Sciatic nerve (tissue), 2 donors: ENCODE measurements around the gene FGG. TPM values are rescaled to one million over a fixed set of nuclear protein-coding genes. Genes with fewer than 3 reads are reported as not detected.

Experiments used
- ATAC-seq: fragments of 200-7000 bp; cut with Tn5 transposase; one replicate; pipeline ENCODE4 v1.9.1; 2020; ENCODE audit warnings: mild to moderate bottlenecking, moderate library complexity
- DNase-seq: peaks from one replicate; pipeline ENCODE4 v3.0.0-alpha.2; 2020; ENCODE audit warnings: low spot score
- intact Hi-C: fragments of 100-400 bp; cut with DNase I; formaldehyde crosslinking; loops from one replicate; pipeline ENCODE4 v1.14.2; 2022
- total RNA-seq: library from RNA; stranded (reverse); fragmentation: NEBNext Ultra II Directional; extraction: Animal tissue kit (Norgen Biotek cat#: 25700); gene quantifications from one replicate; pipeline ENCODE4 v1.2.1, GENCODE V29; 2021
- donor health status: DM: no; HTN: no; CAD: no.
- donor health status: DM: no; HTN: no; CAD: no.

The FGG gene
- total RNA-seq, 1 donor from 2014 or later, result not detected

DNA sequence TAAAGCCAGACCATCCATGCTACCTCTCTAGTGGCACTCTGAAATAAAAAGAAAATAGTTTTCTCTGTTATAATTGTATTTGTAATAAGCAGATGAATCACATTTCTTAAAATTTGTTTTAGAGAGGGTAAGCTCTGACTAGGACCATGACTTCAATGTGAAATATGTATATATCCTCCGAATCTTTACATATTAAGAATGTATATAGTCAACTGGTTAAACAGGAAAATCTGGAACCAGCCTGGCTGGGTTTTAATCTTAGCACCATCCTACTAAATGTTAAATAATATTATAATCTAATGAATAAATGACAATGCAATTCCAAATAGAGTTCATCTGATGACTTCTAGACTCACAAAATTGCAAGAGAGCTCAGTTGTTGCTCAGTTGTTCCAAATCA, 48.1 kb downstream of the FGG start:
- intact Hi-C loops, result no loop called here
- DNase-seq (no peak), ATAC-seq (no peak)

DNA sequence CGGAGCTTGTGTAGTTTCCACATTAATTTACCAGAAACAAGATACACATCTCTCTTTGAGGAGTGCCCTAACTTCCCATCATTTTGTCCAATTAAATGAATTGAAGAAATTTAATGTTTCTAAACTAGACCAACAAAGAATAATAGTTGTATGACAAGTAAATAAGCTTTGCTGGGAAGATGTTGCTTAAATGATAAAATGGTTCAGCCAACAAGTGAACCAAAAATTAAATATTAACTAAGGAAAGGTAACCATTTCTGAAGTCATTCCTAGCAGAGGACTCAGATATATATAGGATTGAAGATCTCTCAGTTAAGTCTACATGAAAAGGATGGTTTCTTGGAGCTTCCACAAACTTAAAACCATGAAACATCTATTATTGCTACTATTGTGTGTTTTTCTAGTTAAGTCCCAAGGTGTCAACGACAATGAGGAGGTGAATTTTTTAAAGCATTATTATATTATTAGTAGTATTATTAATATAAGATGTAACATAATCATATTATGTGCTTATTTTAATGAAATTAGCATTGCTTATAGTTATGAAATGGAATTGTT, 49.7 kb downstream of the FGG start, which contains the start of gene FGB:
Gene FGB (plus strand): TSS at position 315 of the 558 bp plus-strand sequence. CDS start 8 bp downstream, at position 323.
- intact Hi-C loops, result no loop called here
- no peak for ATAC-seq
- DNase-seq, result no peak

DNA sequence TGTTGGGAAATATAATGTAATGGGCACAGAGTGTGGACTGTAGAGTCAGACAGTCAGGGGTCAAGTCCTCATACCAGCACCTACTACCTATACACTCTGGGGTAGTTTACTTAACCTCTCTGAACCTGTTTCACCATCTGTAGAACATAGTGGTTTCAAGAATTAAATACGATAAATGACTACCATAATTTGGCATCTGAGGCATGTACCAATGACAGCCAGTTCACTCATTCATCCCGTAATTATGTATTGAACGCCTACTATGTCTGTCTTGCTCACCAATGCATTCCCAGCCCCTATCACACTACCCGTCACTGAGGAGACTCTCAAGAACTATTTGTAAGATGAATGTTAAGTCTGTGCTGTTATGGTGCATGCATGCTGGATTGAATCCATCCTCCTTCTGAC, 51.6 kb downstream of the FGG start:
- no peak for ATAC-seq
- DNase-seq, result no peak
- intact Hi-C loops, result no loop called here

DNA sequence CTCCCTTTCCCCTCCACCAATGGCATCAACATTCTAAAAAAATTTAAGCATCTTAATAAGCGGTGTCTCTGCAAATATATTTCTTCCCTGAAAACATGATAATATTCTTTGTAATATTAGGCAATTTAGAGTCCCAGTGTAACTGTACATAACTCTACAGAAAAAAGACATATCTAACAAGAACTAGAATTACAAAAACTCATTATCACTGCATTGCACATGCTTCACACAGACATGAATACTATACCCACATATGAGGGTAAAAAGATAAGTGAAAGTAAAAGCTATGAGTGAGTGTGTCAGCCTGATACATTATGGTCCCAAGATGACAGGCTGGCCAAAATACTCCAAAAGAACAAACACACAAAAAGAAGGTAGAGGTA, 52.0 kb downstream of the FGG start:
- no peak for ATAC-seq
- intact Hi-C loops, result no loop called here
- DNase-seq, result no peak

DNA sequence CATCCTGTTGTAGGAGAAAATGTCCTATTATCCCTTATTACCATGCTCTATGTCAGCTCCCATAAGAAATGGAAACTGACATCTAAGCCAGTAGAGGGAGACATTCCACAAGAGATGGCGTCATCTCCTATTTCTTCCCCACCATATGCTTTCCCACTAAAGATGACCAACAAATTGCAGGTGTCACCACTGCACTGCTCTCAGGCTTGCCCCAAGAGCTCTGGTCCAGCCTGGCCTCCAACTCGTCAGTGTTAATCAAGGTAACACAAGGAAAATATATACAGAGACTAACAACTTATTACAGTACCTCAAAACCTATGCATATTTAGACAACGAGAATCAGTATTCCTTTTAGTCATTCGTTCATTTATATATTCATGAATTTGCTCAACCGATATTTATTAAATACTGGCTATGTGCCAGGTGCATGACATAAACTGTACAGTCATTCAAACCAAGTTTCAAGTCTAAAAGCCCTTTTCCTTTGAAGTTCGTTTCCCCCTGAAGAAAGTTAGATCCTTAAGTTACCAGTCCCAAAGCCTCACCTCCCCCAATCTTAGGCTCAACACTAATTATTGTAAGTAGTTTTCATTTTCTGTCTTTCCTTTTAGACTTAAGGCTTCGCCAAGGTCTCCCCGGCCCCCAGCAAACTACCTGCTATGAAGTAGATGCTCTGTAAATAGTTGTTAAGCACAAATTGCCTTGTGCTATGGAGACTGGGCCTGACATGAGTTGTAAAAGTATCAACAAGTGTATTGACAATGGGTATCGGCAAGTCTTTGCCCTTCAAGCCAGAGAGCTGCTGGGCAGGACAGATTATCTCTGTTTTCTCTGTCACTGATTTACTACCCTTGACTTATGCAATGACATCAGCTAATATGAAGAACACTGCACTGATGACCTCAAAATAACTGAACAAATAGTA, 52.7 kb downstream of the FGG start:
- DNase-seq (no peak), ATAC-seq (no peak)
- intact Hi-C loops, result no loop called here

DNA sequence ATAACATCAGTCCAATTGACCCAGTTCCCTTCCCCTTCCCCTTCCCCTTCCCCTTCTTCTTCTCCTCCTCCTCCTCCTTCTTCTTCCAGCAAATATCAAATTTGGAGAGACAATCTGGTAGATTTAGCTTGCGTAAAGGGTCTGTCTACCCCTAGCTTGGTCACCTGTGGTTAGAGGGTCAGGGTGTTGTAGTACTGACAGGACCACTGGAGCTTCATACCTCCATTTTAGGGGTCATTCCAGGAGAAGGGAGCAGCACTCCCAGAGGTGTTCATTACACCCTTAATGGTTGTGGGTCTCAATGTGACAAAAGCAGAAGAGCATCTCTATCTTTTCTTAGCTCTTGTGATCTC, 53.3 kb downstream of the FGG start:
- intact Hi-C loops, result no loop called here

More for the DNA sequence above, 53.3 kb downstream of the FGG start:
- no peak for ATAC-seq
- DNase-seq, result no peak

Other genes starting within 250 kb of the FGG start
- gene DCHS2, start 120.9 kb downstream of the FGG start, total RNA-seq, result not detected
- 68.3 TPM for gene PLRG1, start 62.3 kb downstream of the FGG start, total RNA-seq
- gene FGB, start 49.6 kb downstream of the FGG start, total RNA-seq, result not detected
- gene FGA, start 21.9 kb downstream of the FGG start, total RNA-seq, result not detected
- 4.1 TPM for gene LRAT, start 131.3 kb upstream of the FGG start, total RNA-seq
- 0.58 TPM for gene RBM46, start 168.6 kb upstream of the FGG start, total RNA-seq